HG03095 (cell line): Measurements from ENCODE around the gene PRKG1.
"Not testable (repeated sequence)": the region's sequence is repeated elsewhere in the genome, so short reads cannot be mapped to it uniquely, and the experiment has no call there.

ENCODE experiments used
- ATAC-seq: cut with Tn5 transposase; IDR thresholded peaks from one replicate; pipeline ENCODE4 v1.9.1; 2021; ENCODE audit warnings: moderate library complexity; ENCODE audit not compliant: unreplicated experiment

Gene PRKG1

GRCh38 chr10:51564896-51565510 is 490.7 kb downstream of the PRKG1 start:
- no peak for ATAC-seq

- ATAC-seq = no peak
These were observed 493.0 kb downstream of the PRKG1 start for GRCh38 chr10:51567271-51567670.

GRCh38 chr10:51569467-51569866 is 495.2 kb downstream of the PRKG1 start:
- no peak for ATAC-seq

- no peak for ATAC-seq
These were observed 500.2 kb downstream of the PRKG1 start for GRCh38 chr10:51574248-51575048.

GRCh38 chr10:51581196-51581595 is 506.9 kb downstream of the PRKG1 start:
- ATAC-seq = not testable (repeated sequence)

- ATAC-seq = no peak
These were observed 509.7 kb downstream of the PRKG1 start for GRCh38 chr10:51583976-51584375.

GRCh38 chr10:51585742-51586141 is 511.5 kb downstream of the PRKG1 start:
- no peak for ATAC-seq

GRCh38 chr10:51588984-51589383 is 514.7 kb downstream of the PRKG1 start:
- no peak for ATAC-seq

- ATAC-seq = no peak
These were observed 516.5 kb downstream of the PRKG1 start for GRCh38 chr10:51590818-51591217.

- no peak for ATAC-seq
These were observed 522.4 kb downstream of the PRKG1 start for GRCh38 chr10:51596695-51597094.

GRCh38 chr10:51599647-51600046 is 525.4 kb downstream of the PRKG1 start:
- ATAC-seq = no peak

- ATAC-seq = no peak
These were observed 528.0 kb downstream of the PRKG1 start for GRCh38 chr10:51602326-51602725.

GRCh38 chr10:51604579-51604978 is 530.3 kb downstream of the PRKG1 start:
- ATAC-seq = no peak

- no peak for ATAC-seq
These were observed 532.7 kb downstream of the PRKG1 start for GRCh38 chr10:51606825-51607462.

- no peak for ATAC-seq
These were observed 533.2 kb downstream of the PRKG1 start for GRCh38 chr10:51607463-51607835.

- ATAC-seq = no peak
These were observed 533.9 kb downstream of the PRKG1 start for GRCh38 chr10:51608211-51608610.

- ATAC-seq = no peak
These were observed 541.5 kb downstream of the PRKG1 start for GRCh38 chr10:51615764-51616298.

GRCh38 chr10:51617576-51618235 is 543.4 kb downstream of the PRKG1 start:
- ATAC-seq = no peak

GRCh38 chr10:51619365-51619764 is 545.1 kb downstream of the PRKG1 start:
- ATAC-seq = no peak

GRCh38 chr10:51620131-51620530 is 545.8 kb downstream of the PRKG1 start:
- ATAC-seq = peak; percentile 46

- ATAC-seq = no peak
These were observed 549.7 kb downstream of the PRKG1 start for GRCh38 chr10:51624013-51624412.
